Activated naive CD8-positive, alpha-beta T cell treated with anti-CD3 and anti-CD28 coated beads, Interleukin-2, amount 50 U/mL, for 24 hours (primary cell): Measurements from ENCODE around the gene ANXA1.

ENCODE experiments used
- ATAC-seq: fragments of 150-1000 bp; cut with Tn5 transposase; one replicate; pipeline ENCODE4 v1.10.0; 2021
- DNase-seq: peaks from one replicate; pipeline ENCODE4 v3.0.0; 2021
- H3K27ac Mint-ChIP-seq: one replicate; pipeline ENCODE4 v1.8.0; 2021; ENCODE audit warnings: mild to moderate bottlenecking, mixed read lengths
- H3K27me3 Mint-ChIP-seq: one replicate; pipeline ENCODE4 v1.8.0; 2021; ENCODE audit warnings: mixed read lengths
- H3K36me3 Mint-ChIP-seq: one replicate; pipeline ENCODE4 v1.8.0; 2021; ENCODE audit warnings: low read depth, mixed read lengths
- H3K4me1 Mint-ChIP-seq: one replicate; pipeline ENCODE4 v1.8.0; 2021; ENCODE audit warnings: mixed read lengths
- H3K4me3 Mint-ChIP-seq: one replicate; pipeline ENCODE4 v1.8.0; 2021; ENCODE audit warnings: mild to moderate bottlenecking, moderate library complexity, mixed read lengths
- H3K9me3 Mint-ChIP-seq: one replicate; pipeline ENCODE4 v1.8.0; 2021; ENCODE audit warnings: mixed read lengths

The ANXA1 gene

DNA sequence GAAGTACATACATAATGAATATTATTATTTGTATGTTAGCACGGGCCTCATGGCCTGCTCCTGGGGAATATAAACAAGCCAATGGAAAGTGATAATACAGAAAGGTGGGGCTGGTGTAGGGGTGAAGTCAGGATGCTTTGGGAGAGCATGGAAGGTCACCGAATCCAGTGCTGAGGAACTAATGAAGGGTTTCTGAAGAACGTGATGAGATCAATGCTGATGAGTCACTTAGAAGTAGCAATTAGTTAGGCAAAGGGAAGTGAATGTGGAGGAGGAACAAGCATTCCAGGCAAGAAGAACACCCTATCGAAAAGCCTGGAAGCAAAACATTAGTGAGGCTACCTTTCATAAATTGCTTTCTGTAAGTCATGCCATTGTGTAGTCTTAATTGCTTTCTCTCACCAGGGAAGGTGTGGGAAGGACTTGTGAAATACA, 2.1 kb downstream of the ANXA1 start:
- Mint-ChIP-seq H3K36me3 (peaks cover 12% of the 10 kb centered on the region), H3K27ac (peak overlapping the region; percentile 82), H3K4me3 (peak overlapping the region; percentile 83), H3K27me3 (no peaks in the 10 kb centered on the region), H3K9me3 (no peaks in the 10 kb centered on the region), H3K4me1 (peaks cover 91% of the 10 kb centered on the region)
- no peak for ATAC-seq
- DNase-seq = no peak

GRCh38 chr9:73154271-73154670, 2.6 kb downstream of the ANXA1 start:
- peak overlapping the region; percentile 82 for H3K27ac Mint-ChIP-seq
- no peaks in the 10 kb centered on the region for H3K27me3 Mint-ChIP-seq
- H3K9me3 Mint-ChIP-seq = no peaks in the 10 kb centered on the region
- H3K4me3 Mint-ChIP-seq = peak overlapping the region; percentile 83
- no peak for DNase-seq
- no peak for ATAC-seq
- H3K36me3 Mint-ChIP-seq = peaks cover 14% of the 10 kb centered on the region
- peaks cover 88% of the 10 kb centered on the region for H3K4me1 Mint-ChIP-seq

DNA sequence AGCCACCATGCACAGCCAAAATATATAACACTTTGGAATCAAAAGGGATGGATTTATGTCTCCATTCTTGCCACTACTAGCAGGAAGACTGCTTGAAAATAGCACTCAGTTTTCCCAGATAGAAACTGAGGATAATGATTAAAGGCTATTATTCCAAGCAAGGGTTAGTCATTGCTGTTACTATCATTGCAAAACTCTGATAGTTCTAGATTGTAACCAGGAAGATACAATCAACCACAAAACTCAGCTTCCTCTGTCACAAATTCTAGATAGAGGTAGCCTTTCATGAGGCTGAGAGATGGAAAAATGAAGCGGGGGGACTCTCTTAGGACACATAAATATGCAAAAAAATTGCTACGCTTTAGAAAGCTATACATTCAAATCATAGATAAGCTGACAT, 3.1 kb downstream of the ANXA1 start:
- no peaks in the 10 kb centered on the region for H3K9me3 Mint-ChIP-seq
- H3K4me3 Mint-ChIP-seq = peak overlapping the region; percentile 83
- peak; percentile 71 for ATAC-seq
- H3K36me3 Mint-ChIP-seq = peaks cover 15% of the 10 kb centered on the region
- H3K4me1 Mint-ChIP-seq = peaks cover 86% of the 10 kb centered on the region
- H3K27me3 Mint-ChIP-seq = no peaks in the 10 kb centered on the region
- DNase-seq = no peak
- H3K27ac Mint-ChIP-seq = peak overlapping the region; percentile 82

DNA sequence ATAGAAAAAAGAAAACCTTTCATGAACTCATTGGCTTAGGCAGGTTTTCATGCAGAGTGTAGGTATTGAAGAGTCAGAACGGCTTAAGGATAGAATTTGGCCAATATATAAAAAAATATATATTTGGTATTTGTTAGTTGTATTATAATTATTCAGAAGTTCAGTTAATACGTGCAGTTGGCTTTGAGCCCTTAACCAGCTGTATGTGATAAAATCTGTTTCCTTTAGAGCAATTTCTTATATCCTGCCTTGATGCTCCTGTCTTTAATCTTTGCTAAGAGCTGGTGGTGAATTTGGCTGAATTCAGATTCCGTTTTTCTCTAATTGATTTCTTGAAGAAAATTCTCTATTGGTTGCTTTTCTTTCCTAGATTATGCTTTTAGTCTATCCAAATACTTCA, 3.7 kb downstream of the ANXA1 start:
- DNase-seq = no peak
- H3K27me3 Mint-ChIP-seq = no peaks in the 10 kb centered on the region
- ATAC-seq = no peak
- H3K36me3 Mint-ChIP-seq = peaks cover 20% of the 10 kb centered on the region
- peaks cover 84% of the 10 kb centered on the region for H3K4me1 Mint-ChIP-seq
- no peaks in the 10 kb centered on the region for H3K9me3 Mint-ChIP-seq
- peak overlapping the region; percentile 83 for H3K4me3 Mint-ChIP-seq
- H3K27ac Mint-ChIP-seq = peak overlapping the region; percentile 82

DNA sequence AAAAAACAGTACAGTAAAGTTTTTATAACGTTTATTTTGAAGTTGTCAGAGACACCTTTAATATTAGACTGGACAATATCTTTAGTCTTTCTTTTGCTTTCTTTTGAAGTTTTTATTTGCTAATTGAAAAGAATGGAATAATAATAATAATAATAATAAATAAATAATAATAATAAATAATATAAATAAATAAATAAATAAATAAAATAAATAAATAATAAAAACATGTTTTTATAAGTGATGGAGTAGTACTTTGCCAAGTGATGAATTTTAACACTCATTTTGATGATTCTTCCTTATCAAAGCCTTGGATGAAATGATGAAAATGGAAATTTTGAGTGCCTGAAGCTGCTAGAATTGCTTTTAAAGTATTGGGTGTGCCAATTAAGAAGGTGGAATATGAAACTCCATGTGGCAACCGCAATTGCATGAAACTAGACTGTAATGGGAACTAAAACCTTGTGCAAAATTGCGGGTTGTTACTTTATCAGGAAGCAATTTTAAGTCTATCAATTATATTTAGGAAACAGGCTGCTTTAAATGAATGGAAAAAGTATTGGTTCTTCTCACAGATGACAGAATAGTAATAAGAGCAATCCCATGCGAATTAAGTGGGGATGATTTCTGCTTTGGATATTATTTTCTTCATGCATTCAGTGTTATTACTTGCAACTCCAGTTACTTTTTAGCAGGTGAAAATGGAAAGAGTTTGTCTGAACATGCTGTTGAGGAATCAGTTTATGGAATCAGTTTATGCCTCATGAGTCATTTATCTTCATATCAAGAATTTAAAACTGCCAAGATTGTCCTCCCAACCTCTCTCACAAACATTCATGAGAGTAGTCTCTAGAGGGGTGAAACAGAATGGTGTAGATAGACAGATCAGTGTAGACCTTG, 4.6 kb downstream of the ANXA1 start:
- Mint-ChIP-seq H3K9me3 (no peaks in the 10 kb centered on the region), H3K4me1 (peaks cover 76% of the 10 kb centered on the region), H3K4me3 (peak overlapping the region; percentile 83), H3K27ac (peak overlapping the region; percentile 82), H3K36me3 (peaks cover 26% of the 10 kb centered on the region), H3K27me3 (no peaks in the 10 kb centered on the region)
- DNase-seq (no peak), ATAC-seq (peak; percentile 45)

DNA sequence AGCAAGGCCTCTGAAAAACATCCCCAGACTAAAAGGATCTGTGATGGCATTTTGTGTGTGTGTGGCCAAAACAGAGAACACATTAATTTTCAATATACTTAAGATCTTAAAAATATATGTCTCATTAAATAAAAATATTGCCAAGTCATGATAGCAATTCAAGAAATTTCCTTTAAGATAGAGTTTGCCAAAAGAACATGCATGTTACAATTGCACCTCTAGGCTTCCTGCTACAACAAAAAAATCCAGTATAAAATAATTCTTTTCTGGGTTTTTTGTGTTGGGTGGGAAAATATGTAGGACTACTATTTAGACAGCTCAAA, 5.2 kb downstream of the ANXA1 start:
- Mint-ChIP-seq H3K27ac (peak overlapping the region; percentile 75), H3K36me3 (peaks cover 27% of the 10 kb centered on the region), H3K27me3 (no peaks in the 10 kb centered on the region), H3K9me3 (no peaks in the 10 kb centered on the region), H3K4me1 (peaks cover 71% of the 10 kb centered on the region), H3K4me3 (peak overlapping the region; percentile 55)
- no peak for DNase-seq
- ATAC-seq = no peak

- peak overlapping the region; percentile 74 for H3K27ac Mint-ChIP-seq
- ATAC-seq (no peak), DNase-seq (no peak)
- no peaks in the 10 kb centered on the region for H3K9me3 Mint-ChIP-seq
- H3K4me3 Mint-ChIP-seq = peak overlapping the region; percentile 34
- peaks cover 32% of the 10 kb centered on the region for H3K36me3 Mint-ChIP-seq
- H3K4me1 Mint-ChIP-seq = peaks cover 68% of the 10 kb centered on the region
- H3K27me3 Mint-ChIP-seq = no peaks in the 10 kb centered on the region
Observed at GRCh38 chr9:73157811-73158210, 6.1 kb downstream of the ANXA1 start.

- H3K27me3 Mint-ChIP-seq = no peaks in the 10 kb centered on the region
- peaks cover 35% of the 10 kb centered on the region for H3K36me3 Mint-ChIP-seq
- H3K9me3 Mint-ChIP-seq = no peaks in the 10 kb centered on the region
- DNase-seq = no peak
- peak overlapping the region; percentile 74 for H3K27ac Mint-ChIP-seq
- no peak overlapping the region for H3K4me3 Mint-ChIP-seq
- H3K4me1 Mint-ChIP-seq = peaks cover 69% of the 10 kb centered on the region
- no peak for ATAC-seq
Observed at GRCh38 chr9:73158723-73159122, 7.1 kb downstream of the ANXA1 start.

GRCh38 chr9:73160868-73161267, 9.2 kb downstream of the ANXA1 start:
- peaks cover 50% of the 10 kb centered on the region for H3K4me1 Mint-ChIP-seq
- no peaks in the 10 kb centered on the region for H3K9me3 Mint-ChIP-seq
- ATAC-seq = no peak
- H3K36me3 Mint-ChIP-seq = peaks cover 47% of the 10 kb centered on the region
- no peaks in the 10 kb centered on the region for H3K27me3 Mint-ChIP-seq
- H3K4me3 Mint-ChIP-seq = no peak overlapping the region
- no peak overlapping the region for H3K27ac Mint-ChIP-seq
- no peak for DNase-seq

GRCh38 chr9:73162987-73163768, 11.5 kb downstream of the ANXA1 start:
- Mint-ChIP-seq H3K4me3 (peak overlapping the region; percentile 39), H3K4me1 (peaks cover 39% of the 10 kb centered on the region), H3K27ac (peak overlapping the region; percentile 80), H3K27me3 (no peaks in the 10 kb centered on the region), H3K9me3 (no peaks in the 10 kb centered on the region), H3K36me3 (peaks cover 46% of the 10 kb centered on the region)
- no peak for DNase-seq
- ATAC-seq = peak; percentile 54

- no peak for ATAC-seq
- Mint-ChIP-seq H3K36me3 (peaks cover 37% of the 10 kb centered on the region), H3K27ac (peak overlapping the region; percentile 9)
Observed at GRCh38 chr9:73165911-73166310, 14.2 kb downstream of the ANXA1 start.

GRCh38 chr9:73166468-73166867, 14.8 kb downstream of the ANXA1 start:
- ATAC-seq = no peak
- H3K36me3 Mint-ChIP-seq = peaks cover 36% of the 10 kb centered on the region

More at GRCh38 chr9:73165911-73166310, 14.2 kb downstream of the ANXA1 start:
- H3K4me1 Mint-ChIP-seq = peaks cover 30% of the 10 kb centered on the region
- H3K4me3 Mint-ChIP-seq = no peak overlapping the region
- DNase-seq = no peak
- H3K9me3 Mint-ChIP-seq = no peaks in the 10 kb centered on the region
- H3K27me3 Mint-ChIP-seq = no peaks in the 10 kb centered on the region

DNA sequence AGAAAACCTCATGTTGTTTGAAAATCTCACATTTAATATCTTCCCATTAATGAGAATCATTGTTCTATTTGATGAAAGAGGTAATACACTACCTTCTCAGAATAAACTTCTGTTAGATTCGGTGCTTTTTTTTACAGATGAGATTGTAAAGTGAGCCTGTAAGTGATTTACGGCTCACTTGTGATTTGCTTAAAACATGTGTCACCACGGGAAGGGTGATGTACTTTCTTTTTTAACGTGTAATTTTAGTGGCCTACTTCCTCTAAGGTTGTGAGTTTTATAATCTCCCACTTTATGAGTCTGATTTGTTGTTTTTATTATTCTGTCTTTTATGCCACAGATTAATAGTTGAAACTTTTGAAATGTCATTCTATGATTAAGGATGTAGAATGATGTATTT, 15.9 kb downstream of the ANXA1 start:
- Mint-ChIP-seq H3K27me3 (no peaks in the 10 kb centered on the region), H3K9me3 (no peaks in the 10 kb centered on the region), H3K4me3 (no peak overlapping the region), H3K36me3 (peaks cover 32% of the 10 kb centered on the region), H3K4me1 (peaks cover 24% of the 10 kb centered on the region), H3K27ac (peak overlapping the region; percentile 58)
- DNase-seq (no peak), ATAC-seq (no peak)

More at GRCh38 chr9:73166468-73166867, 14.8 kb downstream of the ANXA1 start:
- Mint-ChIP-seq H3K4me1 (peaks cover 30% of the 10 kb centered on the region), H3K9me3 (no peaks in the 10 kb centered on the region), H3K27ac (peak overlapping the region; percentile 9), H3K4me3 (no peak overlapping the region), H3K27me3 (no peaks in the 10 kb centered on the region)
- no peak for DNase-seq

DNA sequence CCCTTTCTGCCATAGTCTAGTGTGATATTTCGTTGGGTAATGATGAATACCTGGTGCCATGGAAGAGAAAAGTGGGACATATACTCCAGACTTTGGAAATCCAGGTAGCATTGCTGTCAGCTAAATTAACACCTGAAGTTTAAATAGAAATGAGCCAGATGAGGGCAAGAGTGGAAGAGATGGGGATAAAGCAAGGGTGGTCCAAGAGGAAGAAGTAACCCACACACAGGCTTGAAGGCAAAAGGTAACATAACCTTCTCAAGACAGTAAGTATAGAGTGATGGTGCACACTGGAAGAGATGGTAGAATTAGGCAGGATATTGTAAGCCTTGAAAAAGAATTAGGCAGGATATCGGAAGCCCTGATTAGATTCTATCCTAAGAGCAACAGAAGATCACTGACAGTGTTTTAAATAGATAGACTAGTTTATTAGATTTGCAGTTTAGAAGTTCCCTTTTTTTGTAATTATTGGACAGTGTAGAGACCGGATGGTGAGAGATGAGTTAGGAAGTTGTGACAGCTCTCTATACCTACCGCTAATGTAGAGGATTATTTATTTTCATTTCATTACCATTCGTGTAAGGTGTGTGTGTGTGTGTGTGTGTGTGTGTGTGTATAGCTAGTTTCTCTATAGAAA, 16.8 kb downstream of the ANXA1 start:
- ATAC-seq = no peak
- no peak for DNase-seq
- Mint-ChIP-seq H3K4me1 (peaks cover 16% of the 10 kb centered on the region), H3K4me3 (no peak overlapping the region), H3K9me3 (no peaks in the 10 kb centered on the region), H3K27ac (no peak overlapping the region), H3K27me3 (no peaks in the 10 kb centered on the region), H3K36me3 (peaks cover 28% of the 10 kb centered on the region)
